C4-2B (cell line): ENCODE data around the gene HMGCLL1.

ENCODE experiments used
- CTCF ChIP-seq: fragments of 450-650 bp; conservative IDR thresholded peaks from 2 replicates; pipeline ENCODE4 v1.5.1; 2017; ENCODE audit warnings: mild to moderate bottlenecking
- ZFX ChIP-seq: fragments of 450-650 bp; IDR thresholded peaks from 2 replicates; pipeline ENCODE4 v1.6.1; 2017

GRCh38 chr6:55397986-55398385 lies 181.0 kb downstream of the HMGCLL1 start:
- TF ChIP-seq CTCF (no peak), ZFX (no peak)
